Stimulated activated CD8-positive, alpha-beta memory T cell treated with anti-CD3 and anti-CD28 coated beads, Interleukin-4, amount 100 ng/mL, for 4 hours (primary cell): ENCODE results near the gene PTPN13.
"Not testable (repeated sequence)": the region's sequence is repeated elsewhere in the genome, so short reads cannot be mapped to it uniquely, and the experiment has no call there.

Experiments
- DNase-seq, 2 donors: peaks; one replicate each; pipeline ENCODE4 v3.0.0-alpha.2; 2020; ENCODE audit warnings: low read depth in 2 of 2, low spot score in 1 of 2

Gene PTPN13

DNA sequence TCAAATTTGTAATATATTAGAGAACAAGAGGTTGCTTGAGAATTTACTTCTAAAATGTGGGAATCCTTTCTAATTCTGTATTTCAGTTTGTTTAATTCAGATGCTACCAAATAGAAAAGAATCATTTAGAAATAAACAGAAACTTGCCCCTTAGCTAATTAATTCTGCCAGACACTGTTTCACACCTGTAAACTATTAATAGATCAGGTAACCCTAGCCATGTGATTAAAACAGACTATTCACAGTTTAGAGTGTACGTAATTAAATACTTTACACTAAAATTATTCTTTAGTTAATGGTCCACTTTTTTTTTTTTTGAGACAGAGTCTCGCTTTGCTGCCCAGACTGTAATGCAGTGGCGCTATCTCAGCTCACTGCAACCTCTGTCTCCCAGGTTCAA lies 124.0 kb downstream of the PTPN13 start:
- no peak for DNase-seq

DNA sequence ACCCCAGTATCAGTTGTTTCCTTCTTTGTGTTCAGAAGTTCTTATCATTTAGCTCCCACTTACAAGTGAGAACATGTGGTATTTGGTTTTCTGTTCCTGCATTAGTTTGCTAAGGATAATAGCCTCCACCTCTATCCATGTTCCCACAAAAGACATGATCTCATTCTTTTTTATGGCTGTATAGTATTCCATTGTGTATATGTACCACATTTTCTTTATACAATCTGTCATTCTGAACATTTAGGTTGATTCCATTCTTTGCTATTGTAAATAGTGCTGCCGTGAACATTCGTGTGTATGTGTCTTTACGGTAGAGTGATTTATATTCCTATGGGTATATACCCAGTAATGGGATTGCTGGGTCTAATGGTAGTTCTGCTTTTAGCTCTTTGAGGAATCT lies 125.0 kb downstream of the PTPN13 start:
- DNase-seq = not testable (repeated sequence)

DNA sequence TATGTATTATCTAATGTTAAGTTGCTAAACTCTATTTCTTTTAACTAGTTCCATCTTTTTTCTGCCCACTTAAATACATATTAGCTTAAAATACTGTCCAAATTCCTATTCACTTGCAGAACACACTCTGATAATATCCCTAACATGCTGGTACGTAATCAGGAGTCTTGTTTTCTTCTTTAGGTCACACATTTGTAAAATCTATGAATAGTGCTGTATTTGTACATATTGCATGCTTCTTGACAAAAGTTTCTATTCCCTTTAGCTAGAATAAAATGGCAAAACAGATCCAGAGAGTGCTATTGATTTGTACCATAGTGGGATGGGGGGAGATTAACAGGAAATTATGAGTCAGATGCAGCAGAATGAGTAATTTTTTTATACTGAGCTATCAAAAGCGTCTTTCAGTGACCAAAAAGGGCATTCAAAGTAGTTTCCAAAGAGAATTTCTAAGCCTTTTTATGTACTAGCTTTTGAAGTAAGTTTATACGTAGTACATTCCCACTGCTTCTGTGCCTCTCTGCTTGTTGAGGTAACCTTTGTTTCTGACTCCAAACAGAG lies 126.5 kb downstream of the PTPN13 start:
- DNase-seq = no peak

DNA sequence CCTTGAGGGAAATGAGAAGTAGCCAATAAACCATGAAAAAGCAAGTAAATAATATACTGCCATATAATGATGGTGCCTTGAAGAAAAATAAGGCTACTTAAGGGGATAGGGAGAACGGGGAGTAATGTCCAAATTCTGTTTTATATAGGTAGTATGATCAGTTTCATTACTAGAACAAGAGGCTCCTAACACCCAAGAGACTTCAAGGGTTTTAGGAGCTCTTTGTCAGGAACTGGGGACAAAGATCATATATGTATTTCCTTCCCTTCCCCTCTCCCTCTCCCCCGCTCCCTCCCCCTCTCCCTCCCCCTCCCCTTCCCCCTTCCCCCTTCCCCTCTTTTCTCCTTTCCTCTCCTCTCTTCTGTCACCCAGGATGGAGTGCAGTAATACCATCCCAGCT lies 127.3 kb downstream of the PTPN13 start:
- DNase-seq = no peak

DNA sequence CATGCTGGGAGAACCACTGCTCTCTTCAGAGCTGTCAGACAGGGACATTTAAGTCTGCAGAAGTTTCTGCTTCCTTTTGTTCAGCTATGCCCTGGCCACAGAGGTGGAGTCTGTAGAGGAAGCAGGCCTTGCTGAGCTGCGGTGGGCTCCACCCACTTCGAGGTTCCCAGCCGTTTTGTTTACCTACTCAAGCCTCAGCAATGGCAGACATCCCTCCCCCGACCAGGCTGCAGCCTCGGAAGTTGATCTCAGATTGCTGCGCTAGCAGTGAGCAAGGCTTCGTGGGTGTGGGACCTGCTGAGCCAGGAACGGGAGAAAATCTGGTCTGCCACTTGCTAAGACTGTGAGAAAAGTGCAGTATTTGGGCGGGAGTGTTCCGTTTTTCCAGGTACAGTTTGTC lies 136.2 kb downstream of the PTPN13 start:
- DNase-seq = no peak

DNA sequence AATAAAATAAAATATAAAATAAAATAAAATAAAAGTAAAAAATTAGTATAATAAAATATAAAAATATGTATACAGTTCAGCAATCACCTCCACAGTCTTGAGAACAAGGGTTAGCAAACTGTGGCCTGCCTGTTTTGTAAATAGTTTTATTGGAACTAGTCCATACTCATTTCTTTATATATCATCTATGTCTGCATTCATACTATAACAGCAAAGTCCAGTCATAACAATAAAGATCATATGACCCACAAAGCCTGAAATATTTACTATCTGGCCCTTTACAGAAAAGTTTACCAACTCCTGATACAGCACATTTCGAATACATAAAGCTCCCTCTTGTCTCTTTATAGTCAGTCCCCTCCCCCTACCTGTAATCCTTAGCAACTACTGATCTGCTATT lies 143.1 kb downstream of the PTPN13 start:
- DNase-seq = no peak

DNA sequence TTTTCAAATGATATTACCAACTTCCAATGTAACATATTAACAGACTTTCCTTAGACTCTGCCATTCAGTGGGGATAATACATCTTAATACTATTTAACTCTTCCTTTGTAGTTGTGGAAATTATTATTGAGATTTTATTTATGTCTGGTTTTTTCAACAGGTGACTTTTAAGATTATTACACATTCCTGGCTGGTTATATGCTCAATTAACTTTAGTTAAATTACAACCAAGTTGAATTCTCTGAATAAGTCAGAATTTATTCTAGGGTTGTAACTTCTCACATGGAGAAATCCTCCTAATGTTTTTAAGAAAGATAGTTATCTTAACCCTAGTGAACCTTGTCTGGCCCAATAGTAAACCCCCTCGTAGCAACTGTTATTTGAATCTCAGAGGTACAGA lies 147.7 kb downstream of the PTPN13 start:
- no peak for DNase-seq

DNA sequence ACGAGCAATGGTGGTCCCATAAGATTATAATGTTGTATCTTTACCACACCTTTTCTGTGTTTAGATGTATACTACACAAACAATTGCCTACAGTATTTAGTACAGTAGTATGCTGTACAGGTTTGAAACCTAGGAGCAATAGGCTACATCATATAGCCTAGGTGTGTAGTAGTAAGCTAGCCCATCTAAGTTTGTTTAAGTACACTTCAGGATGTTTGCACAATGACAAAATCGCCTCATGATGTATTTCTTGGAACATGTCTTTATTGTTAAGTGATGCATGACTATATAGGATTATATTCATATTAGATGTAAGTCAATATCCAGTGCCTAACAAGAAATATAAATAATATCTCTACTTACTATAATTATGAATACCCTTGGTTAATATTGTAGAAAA lies 150.5 kb downstream of the PTPN13 start:
- DNase-seq = no peak

DNA sequence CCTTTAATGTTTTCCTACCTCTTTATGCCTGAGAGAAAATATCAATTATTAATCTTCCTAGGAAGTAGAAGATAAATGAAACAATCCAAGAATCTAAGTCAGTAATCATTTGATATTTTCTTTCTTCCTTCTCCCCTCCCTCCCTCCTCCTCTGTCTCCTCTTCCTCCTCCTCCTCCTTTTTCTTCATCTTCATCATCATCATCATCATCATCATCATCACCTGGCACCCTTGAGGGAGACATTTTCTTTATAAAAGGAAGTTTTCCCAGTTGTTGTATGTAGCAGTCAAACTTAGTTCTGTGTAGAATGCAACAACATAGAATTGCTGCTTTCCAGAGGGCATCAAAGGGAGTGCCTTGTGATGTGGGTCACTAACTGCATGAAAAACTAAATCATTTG lies 155.0 kb downstream of the PTPN13 start:
- DNase-seq = no peak

DNA sequence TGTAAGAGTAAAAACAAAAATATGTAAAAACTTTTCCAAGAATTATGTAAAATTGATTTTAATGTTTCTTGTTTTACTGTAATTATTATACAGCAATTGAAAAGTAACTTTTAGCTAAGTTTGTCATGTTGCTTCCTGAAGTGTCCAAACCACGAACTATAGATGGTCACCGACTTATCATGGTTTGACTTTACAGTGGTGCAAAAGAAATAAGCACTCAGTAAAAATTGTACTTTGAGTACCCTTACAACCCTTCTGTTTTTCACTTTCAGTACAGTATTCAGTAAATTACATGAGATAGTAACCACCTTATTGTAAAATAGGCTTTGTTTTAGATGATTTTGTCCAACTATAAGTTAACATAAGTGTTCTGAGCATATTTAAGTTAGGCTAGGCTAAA lies 161.3 kb downstream of the PTPN13 start:
- DNase-seq = no peak

DNA sequence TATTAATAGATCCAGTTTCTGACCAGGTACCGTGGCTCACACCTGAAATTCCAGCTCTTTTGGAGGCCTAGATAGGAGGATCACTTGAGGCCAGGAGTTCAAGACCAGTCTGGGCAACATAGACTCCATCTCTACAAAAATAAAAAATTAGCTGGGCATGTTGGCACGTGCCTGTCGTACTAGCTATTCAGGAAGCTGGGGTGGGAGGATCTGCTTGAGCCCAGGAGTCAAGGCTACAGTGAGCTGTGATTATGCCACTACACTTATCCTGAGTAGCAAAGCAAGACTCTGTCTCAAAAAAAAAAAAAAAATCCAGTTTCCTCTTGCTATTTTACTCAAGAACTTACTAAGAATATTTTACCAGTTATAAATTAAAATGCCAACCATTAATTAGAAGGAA lies 163.4 kb downstream of the PTPN13 start:
- DNase-seq = no peak

DNA sequence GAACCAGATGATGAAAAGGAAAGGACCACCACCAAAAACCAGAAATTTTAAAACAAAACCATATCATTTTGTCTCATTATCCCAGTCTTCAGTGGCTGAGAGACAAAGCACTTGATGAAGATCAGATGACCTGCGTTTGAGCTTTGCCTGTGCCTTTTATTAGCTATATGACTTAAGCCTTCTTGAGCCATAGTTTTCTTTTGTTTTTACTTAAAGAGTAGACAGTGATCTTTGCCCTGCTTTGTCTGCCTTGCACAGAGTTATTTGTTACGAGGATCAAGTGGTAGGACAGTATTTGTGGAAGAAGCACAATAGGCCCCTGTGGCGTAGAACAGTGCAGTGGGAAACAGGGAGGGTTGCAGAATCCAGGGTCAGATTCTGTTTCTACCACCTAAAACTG lies 165.2 kb downstream of the PTPN13 start:
- DNase-seq = no peak

DNA sequence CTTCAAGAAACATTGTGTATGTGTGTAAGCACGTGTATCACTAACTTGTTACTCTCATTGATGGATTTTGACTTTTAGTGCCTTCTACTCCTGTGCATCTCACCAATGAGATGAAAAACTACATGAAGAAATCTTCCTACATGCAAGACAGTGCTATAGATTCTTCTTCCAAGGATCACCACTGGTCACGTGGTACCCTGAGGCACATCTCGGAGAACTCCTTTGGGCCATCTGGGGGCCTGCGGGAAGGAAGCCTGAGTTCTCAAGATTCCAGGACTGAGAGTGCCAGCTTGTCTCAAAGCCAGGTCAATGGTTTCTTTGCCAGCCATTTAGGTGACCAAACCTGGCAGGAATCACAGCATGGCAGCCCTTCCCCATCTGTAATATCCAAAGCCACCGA lies 168.5 kb downstream of the PTPN13 start:
- no peak for DNase-seq

DNA sequence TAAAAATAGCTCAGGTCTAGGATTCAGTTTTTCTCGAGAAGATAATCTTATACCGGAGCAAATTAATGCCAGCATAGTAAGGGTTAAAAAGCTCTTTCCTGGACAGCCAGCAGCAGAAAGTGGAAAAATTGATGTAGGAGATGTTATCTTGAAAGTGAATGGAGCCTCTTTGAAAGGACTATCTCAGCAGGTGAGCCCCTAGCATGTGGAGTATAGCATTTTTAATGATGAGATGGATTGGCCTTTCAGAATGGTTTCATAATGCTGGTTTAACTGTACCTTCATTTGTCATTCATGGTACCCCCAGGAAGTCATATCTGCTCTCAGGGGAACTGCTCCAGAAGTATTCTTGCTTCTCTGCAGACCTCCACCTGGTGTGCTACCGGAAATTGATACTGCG lies 175.7 kb downstream of the PTPN13 start:
- no peak for DNase-seq

DNA sequence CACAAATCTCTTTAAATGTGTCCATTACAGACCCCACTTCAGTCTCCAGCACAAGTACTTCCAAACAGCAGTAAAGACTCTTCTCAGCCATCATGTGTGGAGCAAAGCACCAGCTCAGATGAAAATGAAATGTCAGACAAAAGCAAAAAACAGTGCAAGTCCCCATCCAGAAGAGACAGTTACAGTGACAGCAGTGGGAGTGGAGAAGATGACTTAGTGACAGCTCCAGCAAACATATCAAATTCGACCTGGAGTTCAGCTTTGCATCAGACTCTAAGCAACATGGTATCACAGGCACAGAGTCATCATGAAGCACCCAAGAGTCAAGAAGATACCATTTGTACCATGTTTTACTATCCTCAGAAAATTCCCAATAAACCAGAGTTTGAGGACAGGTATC lies 177.0 kb downstream of the PTPN13 start:
- DNase-seq = no peak

DNA sequence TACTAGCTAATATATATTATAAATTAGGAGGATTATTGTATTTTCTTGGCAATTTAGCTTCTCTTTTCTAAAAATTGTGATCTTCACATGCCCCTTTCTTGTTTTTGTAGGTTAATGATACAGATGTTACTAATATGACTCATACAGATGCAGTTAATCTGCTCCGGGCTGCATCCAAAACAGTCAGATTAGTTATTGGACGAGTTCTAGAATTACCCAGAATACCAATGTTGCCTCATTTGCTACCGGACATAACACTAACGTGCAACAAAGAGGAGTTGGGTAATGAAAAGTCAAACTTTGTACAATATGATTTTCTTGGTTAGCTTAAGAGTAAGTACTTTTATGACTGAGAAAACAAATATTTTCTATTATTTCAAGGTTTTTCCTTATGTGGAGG lies 180.9 kb downstream of the PTPN13 start:
- no peak for DNase-seq

DNA sequence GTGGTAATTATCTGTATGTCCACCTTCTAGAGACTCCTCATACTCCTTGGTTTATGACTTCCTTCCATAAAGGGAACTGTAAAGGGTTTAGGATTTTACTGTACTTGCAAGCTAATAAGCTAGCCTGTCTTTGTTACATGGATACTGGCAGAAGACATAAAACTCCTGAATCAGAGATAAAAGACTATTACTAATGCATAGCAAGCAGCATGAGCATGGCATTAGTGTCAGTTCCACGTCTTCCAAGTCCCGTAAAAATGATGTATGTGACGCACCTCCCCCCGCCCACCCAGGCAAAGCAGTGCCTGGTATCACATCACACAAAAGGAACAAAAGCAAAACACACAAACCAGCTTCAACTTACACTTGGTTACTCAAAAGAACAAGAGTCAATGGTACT lies 184.1 kb downstream of the PTPN13 start:
- no peak for DNase-seq

DNA sequence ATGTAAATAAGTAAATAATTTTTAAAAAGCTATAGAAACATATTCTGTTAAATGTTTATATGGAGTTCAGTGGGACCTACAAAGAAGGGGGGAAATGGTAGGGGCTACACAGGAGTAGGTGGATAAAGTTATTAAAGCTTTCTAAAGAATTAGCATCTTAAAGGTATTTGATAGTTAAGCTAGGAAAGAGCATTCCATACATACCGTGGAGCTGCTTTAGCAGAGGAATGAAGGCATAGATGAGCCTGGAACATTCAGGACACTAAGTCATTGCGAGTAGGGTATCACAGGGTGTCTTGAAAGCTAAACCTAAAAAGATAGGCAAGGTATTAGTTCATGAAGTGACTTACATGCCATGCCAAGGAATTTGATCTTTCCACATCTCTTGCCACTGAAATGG lies 194.7 kb downstream of the PTPN13 start:
- DNase-seq = no peak

DNA sequence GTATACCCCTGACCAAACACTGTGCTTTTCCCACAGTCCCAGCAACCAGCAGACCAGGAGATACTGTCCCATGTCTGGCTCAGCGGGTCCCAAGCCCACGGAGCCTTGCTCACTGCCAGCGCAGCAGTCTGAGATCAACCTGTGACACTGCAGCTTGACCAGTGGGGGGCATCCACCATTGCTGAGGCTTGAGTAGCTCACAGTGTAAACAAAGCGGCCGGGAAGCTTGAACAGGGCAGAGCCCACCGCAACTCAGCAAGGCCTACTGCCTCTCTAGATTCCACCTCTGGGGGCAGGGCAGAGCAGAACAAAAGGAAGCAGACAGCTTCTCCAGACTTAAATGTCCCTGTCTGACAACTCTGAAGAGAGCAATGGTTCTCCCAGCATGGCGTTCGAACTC lies 197.0 kb downstream of the PTPN13 start:
- no peak for DNase-seq

DNA sequence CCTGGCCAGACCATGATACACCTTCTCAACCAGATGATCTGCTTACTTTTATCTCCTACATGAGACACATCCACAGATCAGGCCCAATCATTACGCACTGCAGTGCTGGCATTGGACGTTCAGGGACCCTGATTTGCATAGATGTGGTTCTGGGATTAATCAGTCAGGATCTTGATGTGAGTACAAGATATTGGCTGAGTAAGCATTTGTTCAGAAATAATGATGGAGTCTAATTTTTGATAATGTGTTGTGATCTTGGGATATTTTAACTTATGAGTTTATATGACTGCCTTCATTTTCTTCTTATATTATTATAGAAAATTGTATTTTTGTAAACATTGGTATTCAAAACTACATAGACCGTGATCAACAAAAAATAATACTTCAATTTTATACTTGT lies 215.7 kb downstream of the PTPN13 start:
- DNase-seq = no peak

DNA sequence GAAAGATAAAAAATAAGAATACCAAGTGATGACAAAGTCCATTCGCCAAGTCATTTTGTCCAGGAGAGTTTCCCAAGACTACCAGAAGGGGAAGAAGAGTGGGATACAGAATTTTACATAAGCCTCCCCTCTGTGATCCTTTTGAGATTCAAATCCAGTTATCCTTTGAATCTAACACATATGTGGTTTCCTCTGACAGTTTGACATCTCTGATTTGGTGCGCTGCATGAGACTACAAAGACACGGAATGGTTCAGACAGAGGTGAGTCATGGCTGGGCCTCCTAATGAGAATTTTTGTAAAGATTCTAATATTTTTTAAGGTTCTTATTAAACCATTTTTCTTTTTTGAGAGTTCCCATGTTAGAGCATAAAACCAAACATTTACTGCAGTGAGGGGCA lies 216.7 kb downstream of the PTPN13 start:
- no peak for DNase-seq

DNA sequence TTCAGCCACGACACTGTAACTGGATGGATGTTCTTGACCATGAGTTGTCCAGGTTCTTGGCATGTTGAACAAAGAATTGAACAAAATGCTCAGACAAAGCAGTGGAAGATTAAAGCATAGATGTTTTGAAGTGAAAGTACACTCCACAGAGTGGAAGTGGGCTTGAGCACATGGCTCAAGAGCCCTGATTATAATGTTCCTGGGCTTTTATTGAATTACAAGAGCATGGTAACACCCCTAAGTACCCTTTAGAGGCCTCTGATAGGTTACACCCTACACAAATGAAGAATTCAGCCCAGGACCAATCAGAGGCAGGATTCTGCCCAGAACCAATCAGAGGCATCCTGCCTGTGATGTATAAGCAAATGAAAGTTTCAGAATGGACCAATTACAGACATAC lies 221.5 kb downstream of the PTPN13 start:
- DNase-seq = no peak

DNA sequence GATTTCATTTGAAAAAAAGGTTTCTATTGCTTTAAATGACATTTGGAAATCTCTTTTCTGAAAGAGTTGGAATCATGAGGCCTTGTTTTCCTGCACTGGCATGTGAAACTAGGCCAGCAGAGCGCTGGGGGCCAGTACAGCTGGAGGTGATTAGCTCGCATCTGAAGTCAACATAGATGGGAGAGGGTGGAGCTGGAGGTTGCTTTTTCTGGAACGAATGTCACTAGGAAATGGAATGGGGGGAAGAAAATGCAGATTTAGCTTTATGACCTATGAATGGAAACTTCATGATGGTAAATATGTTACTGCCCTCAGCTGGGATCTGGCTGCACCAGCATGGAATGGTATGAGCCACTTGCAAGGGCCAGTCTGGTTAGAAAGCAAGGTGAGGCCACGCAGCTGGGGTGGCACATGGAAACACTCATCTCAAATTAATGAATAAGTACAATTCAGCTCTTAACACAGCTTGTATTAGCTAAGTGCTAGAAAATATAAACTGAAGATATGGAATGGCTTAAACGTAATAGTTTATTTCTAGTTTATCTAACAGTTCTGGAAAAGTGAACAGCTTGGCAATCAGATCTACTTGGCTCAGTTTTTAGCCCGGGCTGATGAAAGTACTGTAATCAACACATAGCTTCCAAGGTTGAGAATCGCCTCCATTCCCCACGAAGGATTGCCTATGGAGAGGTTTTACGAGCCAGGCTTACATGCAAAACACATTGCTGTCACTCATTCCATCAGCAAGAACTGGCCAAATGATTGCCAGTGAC lies 222.6 kb downstream of the PTPN13 start:
- no peak for DNase-seq
